SK-N-SH (cell line): ENCODE data around the gene CFAP92.

Experiments used
- EP300 ChIP-seq, 2 experiments: IDR thresholded peaks; 2 replicates each; pipeline versions ENCODE4 v1.4.0 to v1.6.1; 2012; ENCODE audit warnings: borderline replicate concordance in 1 of 2, low read depth in 1 of 2, low read length in 1 of 2
- EZH2phosphoT487 ChIP-seq: fragments of 200-600 bp; sonication (generic); IDR thresholded peaks from 2 replicates; pipeline ENCODE4 v1.6.1; 2017; ENCODE audit warnings: low read depth, mixed run types, mild to moderate bottlenecking, antibody characterized with exemption, moderate library complexity, borderline replicate concordance
- NRF1 ChIP-seq: IDR thresholded peaks from 2 replicates; pipeline ENCODE4 v1.6.1; 2012; ENCODE audit warnings: low read depth, mild to moderate bottlenecking, low read length
- POLR2AphosphoS5 ChIP-seq: IDR thresholded peaks from 2 replicates; pipeline ENCODE4 v1.6.1; 2012; ENCODE audit warnings: low read depth, low read length
- RAD21 ChIP-seq: IDR thresholded peaks from 2 replicates; pipeline ENCODE4 v1.6.1; 2012; ENCODE audit warnings: mild to moderate bottlenecking, low read length
- RCOR1 ChIP-seq: fragments of 150-350 bp; IDR thresholded peaks from 2 replicates; pipeline ENCODE4 v1.6.1; 2017; ENCODE audit warnings: antibody characterized with exemption, low read length
- TAF1 ChIP-seq: IDR thresholded peaks from 2 replicates; pipeline ENCODE4 v1.6.1; 2012; ENCODE audit warnings: low read depth, mild to moderate bottlenecking, low read length, moderate library complexity, borderline replicate concordance
- TF ChIP-seq, protein P1 (sequence below): IDR thresholded peaks from 2 replicates; pipeline ENCODE4 v1.6.1; 2012; ENCODE audit warnings: mild to moderate bottlenecking, low read depth, low read length, moderate library complexity
- TF ChIP-seq, protein P2 (sequence below): fragments of 150-350 bp; IDR thresholded peaks from 2 replicates; pipeline ENCODE4 v1.6.1; 2017; ENCODE audit warnings: antibody characterized with exemption, low read length, low read depth, borderline replicate concordance
- TF ChIP-seq, protein P3 (sequence below): IDR thresholded peaks from 2 replicates; pipeline ENCODE4 v1.4.0; 2012; ENCODE audit warnings: low read depth, borderline replicate concordance
- TF ChIP-seq, protein P4 (sequence below): fragments of 200-600 bp; sonication (generic); IDR thresholded peaks from 2 replicates; pipeline ENCODE4 v1.6.1; 2017; ENCODE audit warnings: antibody characterized with exemption, mild to moderate bottlenecking, moderate library complexity
- TF ChIP-seq, protein P5 (sequence below): IDR thresholded peaks from 2 replicates; pipeline ENCODE4 v1.4.0; 2012; ENCODE audit warnings: low read depth
- TF ChIP-seq, protein P6 (sequence below): fragments of 150-350 bp; IDR thresholded peaks from 2 replicates; pipeline ENCODE4 v1.6.1; 2016; ENCODE audit warnings: mild to moderate bottlenecking, low read depth, low read length

DNA sequence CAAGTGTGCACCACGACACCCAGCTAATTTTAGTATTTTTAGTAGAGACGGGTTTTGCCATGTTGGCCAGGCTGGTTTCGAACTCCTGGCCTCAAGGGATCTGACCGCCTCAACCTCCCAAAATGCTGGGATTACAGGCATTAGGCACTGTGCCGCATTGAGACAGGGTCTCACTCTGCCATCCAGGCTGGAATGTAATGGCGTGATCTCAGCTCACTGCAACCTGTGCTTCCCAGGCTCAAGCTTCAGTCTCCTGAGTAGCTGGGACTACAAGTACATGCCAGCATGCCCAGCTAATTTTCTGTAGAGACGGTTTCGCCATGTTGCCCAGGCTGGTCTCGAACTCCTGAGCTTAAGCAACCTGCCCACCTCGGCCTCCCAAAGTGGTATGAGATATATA, 62.8 kb downstream of the CFAP92 start:
- TF ChIP-seq, protein P1, sequence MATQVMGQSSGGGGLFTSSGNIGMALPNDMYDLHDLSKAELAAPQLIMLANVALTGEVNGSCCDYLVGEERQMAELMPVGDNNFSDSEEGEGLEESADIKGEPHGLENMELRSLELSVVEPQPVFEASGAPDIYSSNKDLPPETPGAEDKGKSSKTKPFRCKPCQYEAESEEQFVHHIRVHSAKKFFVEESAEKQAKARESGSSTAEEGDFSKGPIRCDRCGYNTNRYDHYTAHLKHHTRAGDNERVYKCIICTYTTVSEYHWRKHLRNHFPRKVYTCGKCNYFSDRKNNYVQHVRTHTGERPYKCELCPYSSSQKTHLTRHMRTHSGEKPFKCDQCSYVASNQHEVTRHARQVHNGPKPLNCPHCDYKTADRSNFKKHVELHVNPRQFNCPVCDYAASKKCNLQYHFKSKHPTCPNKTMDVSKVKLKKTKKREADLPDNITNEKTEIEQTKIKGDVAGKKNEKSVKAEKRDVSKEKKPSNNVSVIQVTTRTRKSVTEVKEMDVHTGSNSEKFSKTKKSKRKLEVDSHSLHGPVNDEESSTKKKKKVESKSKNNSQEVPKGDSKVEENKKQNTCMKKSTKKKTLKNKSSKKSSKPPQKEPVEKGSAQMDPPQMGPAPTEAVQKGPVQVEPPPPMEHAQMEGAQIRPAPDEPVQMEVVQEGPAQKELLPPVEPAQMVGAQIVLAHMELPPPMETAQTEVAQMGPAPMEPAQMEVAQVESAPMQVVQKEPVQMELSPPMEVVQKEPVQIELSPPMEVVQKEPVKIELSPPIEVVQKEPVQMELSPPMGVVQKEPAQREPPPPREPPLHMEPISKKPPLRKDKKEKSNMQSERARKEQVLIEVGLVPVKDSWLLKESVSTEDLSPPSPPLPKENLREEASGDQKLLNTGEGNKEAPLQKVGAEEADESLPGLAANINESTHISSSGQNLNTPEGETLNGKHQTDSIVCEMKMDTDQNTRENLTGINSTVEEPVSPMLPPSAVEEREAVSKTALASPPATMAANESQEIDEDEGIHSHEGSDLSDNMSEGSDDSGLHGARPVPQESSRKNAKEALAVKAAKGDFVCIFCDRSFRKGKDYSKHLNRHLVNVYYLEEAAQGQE: no peak
- TF ChIP-seq, protein P2, sequence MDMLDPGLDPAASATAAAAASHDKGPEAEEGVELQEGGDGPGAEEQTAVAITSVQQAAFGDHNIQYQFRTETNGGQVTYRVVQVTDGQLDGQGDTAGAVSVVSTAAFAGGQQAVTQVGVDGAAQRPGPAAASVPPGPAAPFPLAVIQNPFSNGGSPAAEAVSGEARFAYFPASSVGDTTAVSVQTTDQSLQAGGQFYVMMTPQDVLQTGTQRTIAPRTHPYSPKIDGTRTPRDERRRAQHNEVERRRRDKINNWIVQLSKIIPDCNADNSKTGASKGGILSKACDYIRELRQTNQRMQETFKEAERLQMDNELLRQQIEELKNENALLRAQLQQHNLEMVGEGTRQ: no peak
- TF ChIP-seq RCOR1 (no peak), POLR2AphosphoS5 (no peak), EZH2phosphoT487 (no peak), EP300 (IDR thresholded peaks at IDR 0.05; ENCODE audit: borderline replicate concordance in 1 of 2, low read depth in 1 of 2, low read length in 1 of 2) (no peak), RAD21 (no peak), NRF1 (no peak), TAF1 (no peak)
- TF ChIP-seq, protein P3, sequence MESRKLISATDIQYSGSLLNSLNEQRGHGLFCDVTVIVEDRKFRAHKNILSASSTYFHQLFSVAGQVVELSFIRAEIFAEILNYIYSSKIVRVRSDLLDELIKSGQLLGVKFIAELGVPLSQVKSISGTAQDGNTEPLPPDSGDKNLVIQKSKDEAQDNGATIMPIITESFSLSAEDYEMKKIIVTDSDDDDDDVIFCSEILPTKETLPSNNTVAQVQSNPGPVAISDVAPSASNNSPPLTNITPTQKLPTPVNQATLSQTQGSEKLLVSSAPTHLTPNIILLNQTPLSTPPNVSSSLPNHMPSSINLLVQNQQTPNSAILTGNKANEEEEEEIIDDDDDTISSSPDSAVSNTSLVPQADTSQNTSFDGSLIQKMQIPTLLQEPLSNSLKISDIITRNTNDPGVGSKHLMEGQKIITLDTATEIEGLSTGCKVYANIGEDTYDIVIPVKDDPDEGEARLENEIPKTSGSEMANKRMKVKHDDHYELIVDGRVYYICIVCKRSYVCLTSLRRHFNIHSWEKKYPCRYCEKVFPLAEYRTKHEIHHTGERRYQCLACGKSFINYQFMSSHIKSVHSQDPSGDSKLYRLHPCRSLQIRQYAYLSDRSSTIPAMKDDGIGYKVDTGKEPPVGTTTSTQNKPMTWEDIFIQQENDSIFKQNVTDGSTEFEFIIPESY: no peak
- TF ChIP-seq, protein P4, sequence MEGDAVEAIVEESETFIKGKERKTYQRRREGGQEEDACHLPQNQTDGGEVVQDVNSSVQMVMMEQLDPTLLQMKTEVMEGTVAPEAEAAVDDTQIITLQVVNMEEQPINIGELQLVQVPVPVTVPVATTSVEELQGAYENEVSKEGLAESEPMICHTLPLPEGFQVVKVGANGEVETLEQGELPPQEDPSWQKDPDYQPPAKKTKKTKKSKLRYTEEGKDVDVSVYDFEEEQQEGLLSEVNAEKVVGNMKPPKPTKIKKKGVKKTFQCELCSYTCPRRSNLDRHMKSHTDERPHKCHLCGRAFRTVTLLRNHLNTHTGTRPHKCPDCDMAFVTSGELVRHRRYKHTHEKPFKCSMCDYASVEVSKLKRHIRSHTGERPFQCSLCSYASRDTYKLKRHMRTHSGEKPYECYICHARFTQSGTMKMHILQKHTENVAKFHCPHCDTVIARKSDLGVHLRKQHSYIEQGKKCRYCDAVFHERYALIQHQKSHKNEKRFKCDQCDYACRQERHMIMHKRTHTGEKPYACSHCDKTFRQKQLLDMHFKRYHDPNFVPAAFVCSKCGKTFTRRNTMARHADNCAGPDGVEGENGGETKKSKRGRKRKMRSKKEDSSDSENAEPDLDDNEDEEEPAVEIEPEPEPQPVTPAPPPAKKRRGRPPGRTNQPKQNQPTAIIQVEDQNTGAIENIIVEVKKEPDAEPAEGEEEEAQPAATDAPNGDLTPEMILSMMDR: no peak
- TF ChIP-seq, protein P5, sequence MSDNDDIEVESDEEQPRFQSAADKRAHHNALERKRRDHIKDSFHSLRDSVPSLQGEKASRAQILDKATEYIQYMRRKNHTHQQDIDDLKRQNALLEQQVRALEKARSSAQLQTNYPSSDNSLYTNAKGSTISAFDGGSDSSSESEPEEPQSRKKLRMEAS: no peak
- TF ChIP-seq, protein P6, sequence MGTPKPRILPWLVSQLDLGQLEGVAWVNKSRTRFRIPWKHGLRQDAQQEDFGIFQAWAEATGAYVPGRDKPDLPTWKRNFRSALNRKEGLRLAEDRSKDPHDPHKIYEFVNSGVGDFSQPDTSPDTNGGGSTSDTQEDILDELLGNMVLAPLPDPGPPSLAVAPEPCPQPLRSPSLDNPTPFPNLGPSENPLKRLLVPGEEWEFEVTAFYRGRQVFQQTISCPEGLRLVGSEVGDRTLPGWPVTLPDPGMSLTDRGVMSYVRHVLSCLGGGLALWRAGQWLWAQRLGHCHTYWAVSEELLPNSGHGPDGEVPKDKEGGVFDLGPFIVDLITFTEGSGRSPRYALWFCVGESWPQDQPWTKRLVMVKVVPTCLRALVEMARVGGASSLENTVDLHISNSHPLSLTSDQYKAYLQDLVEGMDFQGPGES: no peak
